Endothelial cell of umbilical vein (primary cell): Measurements from ENCODE around the gene PRR15L. TPM values are rescaled to one million over a fixed set of nuclear protein-coding genes. Genes with fewer than 3 reads are reported as not detected.

Experiments
- BruUV-seq: library from RNA; stranded (reverse); fragments of 400-500 nt; replicated peaks from 2 replicates; lab custom pipeline; 2021; lab: Mats Ljungman, UMichigan
- CTCF ChIA-PET: fragments of 300-600, 350-600 bp; sonication (Branson Sonifier 250); formaldehyde crosslinking; loops from one replicate; lab custom pipeline; 2021; ENCODE audit warnings: antibody characterized with exemption, inconsistent platforms; lab: Charles Lee
- POLR2A ChIA-PET: fragments of 300-600, 350-600 bp; sonication (Branson Sonifier 250); formaldehyde crosslinking; loops from one replicate; lab custom pipeline; 2021; ENCODE audit warnings: antibody characterized with exemption, inconsistent platforms; lab: Charles Lee
- DNase-seq: peaks from one replicate; pipeline ENCODE4 v3.0.0-alpha.2; 2011; ENCODE audit warnings: low read depth, low spot score
- FAIRE-seq: peaks from 2 replicates; lab custom pipeline; 2011; peaks lifted over from hg19 to GRCh38; lab: Jason Lieb, UNC
- H2AFZ ChIP-seq: 2 replicates; pipeline ENCODE4 v1.6.0; 2012; ENCODE audit warnings: low read depth, low read length, control low read depth, inconsistent platforms
- H3K27ac ChIP-seq: 2 replicates; pipeline ENCODE4 v1.5.1; 2011; ENCODE audit warnings: low read depth, mild to moderate bottlenecking, control low read depth, low read length, moderate library complexity; ENCODE audit not compliant: insufficient read depth
- H3K27me3 ChIP-seq, 2 experiments: 2 replicates each; pipeline versions ENCODE4 v1.6.0 to v1.6.1; 2011; ENCODE audit warnings: low read length in 2 of 2, mixed read lengths in 1 of 2; ENCODE audit not compliant: control insufficient read depth in 2 of 2, insufficient read depth in 2 of 2
- H3K36me3 ChIP-seq, 2 experiments: 2 replicates in 1 of 2; 3 replicates in 1 of 2; pipeline ENCODE4 v1.5.1; 2011; ENCODE audit warnings: low read length in 2 of 2, mild to moderate bottlenecking in 1 of 2, moderate library complexity in 1 of 2; ENCODE audit not compliant: control insufficient read depth in 2 of 2, insufficient read depth in 2 of 2; ENCODE audit errors: extremely low read depth in 1 of 2
- H3K4me1 ChIP-seq: 3 replicates; pipeline ENCODE4 v1.5.1; 2011; ENCODE audit warnings: mild to moderate bottlenecking, low read length; ENCODE audit not compliant: control insufficient read depth, insufficient read depth; ENCODE audit errors: extremely low read depth
- H3K4me2 ChIP-seq: 2 replicates; pipeline ENCODE4 v1.6.1; 2011; ENCODE audit warnings: low read length, control low read depth, mixed read lengths; ENCODE audit not compliant: insufficient read depth
- H3K4me3 ChIP-seq, 3 experiments: fragments of 200-600 bp in 1 of 3; sonication (generic), shearing (Covaris generic) in 1 of 3; replicated peaks in 1 of 3; 2 replicates each; pipeline ENCODE4 v1.5.1; 2011 to 2016; ENCODE audit warnings: control low read depth in 3 of 3, low read length in 3 of 3, mild to moderate bottlenecking in 2 of 3, inconsistent platforms in 1 of 3, low read depth in 1 of 3, moderate library complexity in 1 of 3; ENCODE audit not compliant: insufficient read depth in 1 of 3
- H3K79me2 ChIP-seq: 2 replicates; pipeline ENCODE4 v1.6.0; 2012; ENCODE audit warnings: low read length, inconsistent platforms; ENCODE audit not compliant: control insufficient read depth, insufficient read depth
- H3K9ac ChIP-seq: replicated peaks from 2 replicates; pipeline ENCODE3; 2011; ENCODE audit warnings: low read length, control low read depth; ENCODE audit not compliant: insufficient read depth; ENCODE audit errors: extremely low read depth
- H3K9me1 ChIP-seq: replicated peaks from 3 replicates; pipeline ENCODE4 v1.6.0; 2011; ENCODE audit warnings: mild to moderate bottlenecking, low read length; ENCODE audit not compliant: control insufficient read depth, insufficient read depth; ENCODE audit errors: extremely low read depth
- H3K9me3 ChIP-seq: replicated peaks from 2 replicates; pipeline ENCODE4 v1.5.1; 2012; ENCODE audit warnings: low read length, inconsistent platforms; ENCODE audit not compliant: control insufficient read depth, insufficient read depth
- H4K20me1 ChIP-seq: replicated peaks from 2 replicates; pipeline ENCODE3; 2011; ENCODE audit warnings: mild to moderate bottlenecking, low read length; ENCODE audit not compliant: control insufficient read depth, insufficient read depth; ENCODE audit errors: extremely low read depth
- CTCF ChIP-seq, 2 donors: IDR thresholded peaks; 1 replicate in 1 of 2; 2 replicates in 1 of 2; pipeline ENCODE4 v1.5.1; 2011; ENCODE audit warnings: low read length in 2 of 2, mild to moderate bottlenecking in 2 of 2, moderate library complexity in 2 of 2, control low read depth in 1 of 2, inconsistent platforms in 1 of 2, low read depth in 1 of 2; ENCODE audit not compliant: insufficient read depth in 1 of 2; ENCODE audit errors: extremely low read depth in 1 of 2
- EZH2 ChIP-seq: IDR thresholded peaks from 2 replicates; pipeline ENCODE4 v1.6.1; 2012; ENCODE audit warnings: borderline replicate concordance, low read depth, mild to moderate bottlenecking, moderate library complexity, low read length, inconsistent platforms; ENCODE audit not compliant: severe bottlenecking
- FOS ChIP-seq: IDR thresholded peaks from 2 replicates; pipeline ENCODE4 v1.6.1; 2011; ENCODE audit warnings: mild to moderate bottlenecking, low read length, moderate library complexity, borderline replicate concordance; ENCODE audit not compliant: insufficient read depth
- GATA2 ChIP-seq: IDR thresholded peaks from 2 replicates; pipeline ENCODE4 v1.7.0; 2011; ENCODE audit warnings: low read depth, mild to moderate bottlenecking, moderate library complexity, mixed read lengths, low read length; ENCODE audit not compliant: insufficient read length, insufficient read depth
- JUN ChIP-seq: IDR thresholded peaks from 2 replicates; pipeline ENCODE4 v1.6.1; 2011; ENCODE audit warnings: borderline replicate concordance, low read depth; ENCODE audit not compliant: insufficient read length, insufficient read depth
- MAX ChIP-seq: IDR thresholded peaks from 2 replicates; pipeline ENCODE4 v1.6.1; 2011; ENCODE audit not compliant: insufficient read depth, insufficient read length
- MYC ChIP-seq: IDR thresholded peaks from one replicate; pipeline ENCODE4 v1.6.1; 2011; ENCODE audit warnings: mild to moderate bottlenecking, low read depth, low read length
- POLR2A ChIP-seq: IDR thresholded peaks from 2 replicates; pipeline ENCODE4 v1.6.1; 2012; ENCODE audit warnings: low read depth, mild to moderate bottlenecking, control low read depth, low read length
- POLR2AphosphoS5 ChIP-seq: IDR thresholded peaks from 2 replicates; pipeline ENCODE4 v1.6.1; 2012; ENCODE audit warnings: low read depth, mild to moderate bottlenecking, control low read depth, low read length, moderate library complexity; ENCODE audit not compliant: insufficient read depth
- dilution Hi-C: fragments of 300-500 bp; cut with MboI; formaldehyde crosslinking; loops from one replicate; pipeline ENCODE4 v1.15.0; 2019; ENCODE audit warnings: low sequenced_read_pairs; ENCODE audit not compliant: extremely low pct_ligation_motif_present
- intact Hi-C: fragments of 100-400 bp; cut with micrococcal nuclease; formaldehyde crosslinking; loops from one replicate; pipeline ENCODE4 v1.10.0; 2022
- polyA plus RNA-seq, 4 experiments: library from polyadenylated mRNA; depleted of rRNA in 3 of 4; stranded (reverse) in 3 of 4; unstranded in 1 of 4; fragments of >200 nt; gene quantifications; 2 replicates each; pipeline versions ENCODE4 v1.2.1 to v1.2.3, GENCODE V29; 2011 to 2012; ENCODE audit warnings: missing spikeins in 1 of 4
- total RNA-seq: library from RNA; stranded (reverse); gene quantifications from 2 replicates; pipeline ENCODE4 v1.2.3, GENCODE V29; 2021

PRR15L gene
- total and polyA plus RNA-seq, 2 donors (not counting 3 experiments of a cell fraction or from before 2014, with no cell fraction given): not detected

GRCh38 chr17:47931848-47932247 is 25.8 kb downstream of the PRR15L start:
- no peaks in the 10 kb centered on the region for H3K9me1 ChIP-seq
- H3K36me3 ChIP-seq: peaks cover 0 to 10% of the 10 kb centered on the region in 2 experiments
- CTCF ChIA-PET: interaction anchor here (1.4 kb wide), 2 partner anchors 10 to 15 kb away, joined by 6 to 9 read pairs; partner anchors contain the start of gene PNPO
- peaks cover 7% of the 10 kb centered on the region for H3K4me1 ChIP-seq
- H3K27me3 ChIP-seq: no peaks in the 10 kb centered on the region
- POLR2A ChIA-PET: no interaction called here
- TF ChIP-seq EZH2: no peak
- no peak for TF ChIP-seq GATA2
- no peak for TF ChIP-seq MYC
- TF ChIP-seq JUN: no peak
- TF ChIP-seq POLR2A: no peak
- TF ChIP-seq CTCF (IDR thresholded peaks at IDR 0.05; ENCODE audit: extremely low read depth in 1 of 2, insufficient read depth in 1 of 2, low read depth in 1 of 2, low read length in 2 of 2): no peak
- no peak for TF ChIP-seq FOS
- TF ChIP-seq POLR2AphosphoS5: no peak
- no peak for TF ChIP-seq MAX
- no peak overlapping the region for H3K4me3 ChIP-seq
- H4K20me1 ChIP-seq: no peaks in the 10 kb centered on the region
- dilution Hi-C loops: no loop called here
- intact Hi-C loops: no loop called here
- no peak overlapping the region for H3K27ac ChIP-seq
- DNase-seq: no peak
- H3K9ac ChIP-seq: no peak overlapping the region
- BruUV-seq: no TSS peak
- no peak for FAIRE-seq
- H3K4me2 ChIP-seq: no peak overlapping the region
- no peak overlapping the region for H2AFZ ChIP-seq
- H3K9me3 ChIP-seq: no peaks in the 10 kb centered on the region
- H3K79me2 ChIP-seq: no peaks in the 10 kb centered on the region
